IPS-NIHi7 (cell line): ENCODE results near the gene FBXL16.
A peak's percentile ranks its signal among the peaks of the same experiment; 100 is the strongest.

Source experiments
- DNase-seq: peaks from one replicate; pipeline ENCODE4 v3.0.0; 2012; ENCODE audit warnings: mixed read lengths; ENCODE audit errors: extremely low spot score

FBXL16 gene

GRCh38 chr16:710500-711075 lies 5.0 kb upstream of the FBXL16 start:
- DNase-seq = no peak

- no peak for DNase-seq
Measured at GRCh38 chr16:709566-710499, 4.2 kb upstream of the FBXL16 start.

DNA sequence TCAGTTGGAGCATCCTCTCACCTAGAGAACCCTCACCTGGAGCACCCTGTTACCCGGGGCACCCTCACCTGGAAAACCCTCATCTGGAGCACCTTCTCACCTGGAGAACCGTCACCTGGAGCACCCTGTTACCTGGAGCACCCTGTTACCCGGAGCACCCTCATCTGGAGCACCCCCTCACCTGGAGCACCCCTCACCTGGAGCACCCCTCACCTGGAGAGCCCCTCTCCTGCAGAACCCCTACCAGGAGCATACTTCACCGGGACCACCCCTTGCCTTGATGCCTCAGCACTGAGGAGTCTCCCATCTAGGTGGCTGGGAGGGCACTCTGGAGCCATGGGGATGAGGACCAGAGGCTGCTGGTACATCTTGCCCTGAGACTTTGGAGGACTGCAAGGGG lies 3.4 kb upstream of the FBXL16 start:
- DNase-seq = no peak

DNA sequence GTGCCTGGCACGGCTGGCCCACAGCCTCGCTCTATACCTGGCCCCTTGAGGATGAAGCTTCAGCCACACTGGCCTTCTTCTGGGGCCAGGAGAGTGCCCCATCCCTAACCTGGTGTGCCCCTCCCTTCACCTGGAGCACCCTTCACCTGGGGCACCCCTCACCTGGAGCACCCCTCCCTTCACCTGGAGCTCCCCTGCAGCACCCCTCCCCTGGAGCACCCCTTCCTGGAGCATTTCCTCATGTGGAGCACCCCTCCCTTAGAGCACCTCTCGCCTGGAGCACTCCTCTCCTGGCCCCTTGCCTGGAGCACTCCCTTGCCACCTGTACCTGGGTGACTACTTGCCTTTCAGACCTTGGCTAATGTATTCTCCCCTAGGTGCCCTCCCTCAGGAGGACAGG lies 2.4 kb upstream of the FBXL16 start:
- DNase-seq = no peak

DNA sequence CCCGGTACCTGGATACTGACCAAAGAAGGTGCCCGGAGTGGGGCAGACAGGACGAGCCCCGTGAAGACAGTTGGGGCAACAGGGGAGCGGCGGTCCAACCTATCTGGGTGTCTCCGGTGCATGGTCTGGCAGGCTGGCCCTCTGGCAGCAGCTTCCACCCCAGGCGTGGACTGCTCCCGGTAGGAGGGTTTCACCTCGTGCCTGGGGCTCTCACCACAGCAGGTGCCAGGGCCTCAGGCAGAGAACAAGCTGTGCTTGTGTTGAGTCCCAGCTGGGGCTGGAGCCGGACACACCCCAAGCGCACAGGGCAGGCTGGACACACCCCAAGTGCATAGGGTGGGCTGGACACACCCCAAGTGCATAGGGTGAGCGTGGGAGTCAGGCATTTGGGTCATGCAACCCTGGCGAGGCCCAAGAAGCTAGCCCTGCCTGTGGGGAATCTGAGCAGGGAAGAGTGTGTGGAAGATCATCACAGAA lies 1.5 kb upstream of the FBXL16 start:
- no peak for DNase-seq

DNA sequence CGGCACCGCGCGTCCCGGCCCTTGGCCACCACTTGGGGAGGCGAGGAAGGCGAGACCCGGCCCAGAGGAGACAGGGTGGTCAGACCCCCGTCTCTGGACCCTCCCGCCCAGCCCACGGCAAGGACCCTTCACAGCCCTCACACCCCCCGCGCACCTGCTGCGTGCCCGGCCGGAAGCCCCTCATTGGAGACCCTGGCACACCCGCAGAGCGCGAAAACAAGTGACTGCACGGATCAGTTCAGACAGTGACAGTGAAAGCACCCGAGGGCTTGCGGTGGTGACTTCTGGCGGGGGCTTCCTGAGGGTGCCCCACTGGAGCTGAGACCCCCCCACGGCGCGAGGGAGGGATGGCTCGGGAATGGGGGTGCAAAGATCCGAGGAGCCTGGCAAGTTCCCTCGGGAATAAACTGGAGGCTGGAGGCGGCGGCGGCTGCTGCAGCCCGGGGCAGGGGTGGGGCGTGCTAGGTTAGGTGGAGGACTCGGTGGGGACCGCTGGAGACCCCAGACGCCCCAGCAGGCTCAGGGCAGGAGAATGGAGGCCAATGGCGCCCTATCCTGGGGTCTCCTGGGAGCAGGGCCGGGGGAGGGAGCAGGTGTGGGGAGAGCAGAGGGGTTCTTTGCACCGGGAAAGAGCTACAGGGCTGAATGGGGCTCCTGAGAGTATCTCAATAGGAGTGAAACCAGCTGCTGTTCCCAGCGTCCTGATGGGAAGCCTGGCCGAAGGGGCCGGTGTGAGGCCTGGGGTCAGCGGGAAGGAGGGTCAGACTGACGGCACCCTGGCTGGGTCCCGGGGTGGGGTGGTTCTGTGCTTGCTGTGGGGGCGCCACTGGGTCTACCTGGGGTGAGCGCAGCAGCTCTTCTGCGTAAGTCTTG lies 824 bp upstream of the FBXL16 start:
- no peak for DNase-seq

GRCh38 chr16:704552-705380 lies 835 bp downstream of the FBXL16 start:
- no peak for DNase-seq

DNA sequence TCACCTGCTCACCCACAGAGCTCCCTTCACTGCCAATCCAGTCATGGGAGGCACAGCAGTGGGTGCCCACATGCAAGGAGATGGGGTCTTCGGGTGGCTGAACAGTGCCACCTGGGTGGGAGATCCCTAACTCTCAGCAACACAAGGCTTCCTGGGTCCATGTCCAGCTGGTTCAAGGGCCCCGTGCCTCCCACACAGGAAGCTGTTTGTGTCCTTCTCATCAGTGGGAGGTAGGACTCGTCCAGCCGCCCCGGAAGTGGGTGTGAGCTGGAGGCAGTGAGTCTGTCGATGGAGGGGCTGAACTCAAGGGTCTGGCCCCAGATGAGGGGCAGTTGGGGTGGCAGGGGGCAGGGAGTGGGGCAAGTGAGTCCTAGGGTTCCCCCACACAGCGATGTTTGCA lies 1.6 kb downstream of the FBXL16 start:
- no peak for DNase-seq

DNA sequence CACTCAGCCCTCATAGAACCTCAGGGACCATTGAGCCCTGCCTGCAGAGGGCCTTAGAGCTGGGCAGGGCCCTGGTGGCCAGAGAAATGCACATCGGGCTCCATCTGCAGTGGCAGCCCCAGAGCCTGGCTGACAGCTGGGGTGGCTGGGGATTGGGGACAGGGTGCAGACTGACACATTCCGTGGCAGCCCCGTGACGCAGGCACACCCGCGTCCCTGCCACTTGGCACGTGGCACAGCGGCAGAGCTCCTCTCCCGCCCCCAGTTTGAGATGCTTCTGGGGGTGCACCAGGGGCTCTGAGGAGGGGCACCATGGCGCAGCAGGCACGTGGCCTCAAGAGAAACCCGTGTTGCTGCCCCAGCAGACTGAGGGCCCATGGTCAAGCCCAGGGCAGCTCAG lies 2.2 kb downstream of the FBXL16 start:
- no peak for DNase-seq

- DNase-seq = no peak
Measured at GRCh38 chr16:702341-702740, 3.3 kb downstream of the FBXL16 start.

GRCh38 chr16:700684-701584 lies 4.7 kb downstream of the FBXL16 start:
- peak; percentile 78 for DNase-seq

- no peak for DNase-seq
Measured at GRCh38 chr16:698911-699671, 6.5 kb downstream of the FBXL16 start.

DNA sequence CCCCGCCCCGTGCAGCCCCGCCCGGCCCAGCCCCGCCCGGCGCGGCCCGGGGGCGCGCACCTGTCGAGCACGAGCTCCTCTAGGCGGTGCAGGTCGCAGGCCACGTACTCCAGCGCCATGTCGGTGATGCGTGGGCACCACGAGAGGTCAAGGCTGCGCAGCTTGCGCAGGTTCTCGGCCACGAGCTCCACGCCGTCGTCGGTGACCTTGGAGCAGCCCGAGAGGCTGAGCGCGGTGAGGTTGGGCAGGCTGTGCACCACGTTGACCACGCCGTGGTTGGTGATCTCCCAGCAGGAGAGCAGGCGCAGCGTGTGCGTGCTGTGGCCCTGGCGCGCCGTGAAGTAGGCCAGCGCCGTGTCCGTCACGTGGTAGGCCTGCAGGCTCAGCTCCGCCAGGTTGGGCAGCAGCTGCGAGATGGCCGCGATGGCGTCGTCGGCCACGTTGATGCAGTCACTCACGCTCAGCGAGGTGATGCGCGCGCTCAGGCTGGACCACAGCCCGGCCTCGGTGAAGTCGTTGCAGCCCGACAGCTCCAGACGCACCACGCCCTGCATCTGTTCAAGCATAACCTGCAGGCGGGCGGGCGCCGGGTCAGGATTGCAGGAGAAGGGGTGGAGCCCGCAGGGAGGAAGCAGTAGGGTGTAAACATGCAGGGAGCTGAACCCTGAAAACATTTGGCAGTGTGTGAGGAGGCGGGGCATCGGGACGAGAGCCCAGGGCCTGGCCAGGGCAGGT lies 10.1 kb downstream of the FBXL16 start:
- no peak for DNase-seq

DNA sequence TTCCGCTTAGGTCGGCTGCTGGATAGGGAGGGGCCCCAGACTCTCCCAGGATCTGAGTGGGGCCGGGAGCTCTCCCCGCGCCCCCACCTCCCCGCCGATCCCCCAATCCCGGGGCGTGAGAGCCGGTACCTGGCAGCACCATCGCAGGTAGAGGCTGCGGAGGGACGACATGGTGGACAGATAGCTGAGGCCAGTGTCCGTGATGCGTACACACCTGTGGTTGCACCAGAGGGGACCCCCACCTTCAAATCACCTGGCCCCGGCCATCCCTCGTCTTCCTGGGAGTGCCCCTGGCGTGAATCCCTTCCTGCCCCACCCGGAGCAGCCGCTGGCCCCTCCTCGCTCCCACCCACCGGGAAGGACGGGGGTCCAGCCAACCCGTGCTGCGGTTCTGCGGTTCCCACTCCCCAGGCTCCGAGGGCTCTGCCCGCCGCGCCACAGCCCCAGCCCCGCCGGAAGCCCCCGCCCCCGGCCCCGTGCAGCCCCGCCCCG lies 10.7 kb downstream of the FBXL16 start:
- peak; percentile 77 for DNase-seq

- DNase-seq = no peak
Measured at GRCh38 chr16:694187-694862, 11.3 kb downstream of the FBXL16 start.

- no peak for DNase-seq
Measured at GRCh38 chr16:693766-694165, 11.8 kb downstream of the FBXL16 start.

- DNase-seq = no peak
Measured at GRCh38 chr16:693364-693763, 12.2 kb downstream of the FBXL16 start.
